GM06990 (cell line): ENCODE measurements around the gene STK40.
A peak's percentile ranks its signal among the peaks of the same experiment; 100 is the strongest.

Experiments
- DNase-seq: peaks from one replicate; pipeline ENCODE4 v3.0.0-alpha.2; 2011; ENCODE audit not compliant: insufficient read length; ENCODE audit errors: extremely low read depth
- H3K27me3 ChIP-seq: replicated peaks from 2 replicates; pipeline ENCODE4 v1.6.0; 2011; ENCODE audit warnings: low read length; ENCODE audit not compliant: control insufficient read depth, insufficient read depth
- H3K36me3 ChIP-seq: 2 replicates; pipeline ENCODE4 v1.5.1; 2011; ENCODE audit warnings: low read length; ENCODE audit not compliant: control insufficient read depth, insufficient read depth
- H3K4me3 ChIP-seq: replicated peaks from 2 replicates; pipeline ENCODE4 v1.5.1; 2011; ENCODE audit warnings: low read depth, mild to moderate bottlenecking, control low read depth, low read length
- TF ChIP-seq, protein P1 (sequence below): IDR thresholded peaks from 2 replicates; pipeline ENCODE4 v1.5.1; 2011; ENCODE audit warnings: low read length, control low read depth, mild to moderate bottlenecking, inconsistent platforms; ENCODE audit not compliant: insufficient read depth, poor library complexity, severe bottlenecking

The STK40 gene

DNA sequence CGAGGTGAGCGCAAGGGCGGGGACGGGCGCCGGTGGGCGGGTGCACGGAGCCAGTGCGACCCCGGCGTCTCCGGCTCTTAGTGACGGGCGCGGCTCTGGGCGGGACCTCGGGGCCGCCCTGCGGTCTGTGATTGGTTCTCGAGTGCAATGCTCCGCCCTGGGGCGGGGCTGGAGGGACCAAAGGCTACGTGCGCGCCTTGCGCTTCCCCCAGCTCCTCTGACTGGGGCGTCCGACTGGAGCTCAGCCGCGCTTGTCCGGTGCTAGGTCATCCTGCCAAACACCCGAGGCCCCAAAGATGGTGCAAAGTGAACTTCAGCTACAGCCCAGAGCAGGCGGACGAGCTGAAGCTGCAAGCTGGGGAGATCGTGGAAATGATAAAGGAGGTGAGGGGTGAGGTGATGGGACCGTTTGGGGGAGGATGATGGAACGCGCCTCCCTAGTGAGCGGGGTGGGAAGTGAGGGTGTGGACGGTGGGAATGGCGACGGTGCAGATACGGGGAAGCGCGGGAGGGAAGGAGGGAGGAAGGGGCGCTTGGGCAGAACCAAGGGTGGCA, 78.7 kb downstream of the STK40 start:
- DNase-seq, result peak; percentile 95
- Histone ChIP-seq H3K27me3 (no peaks in the 10 kb centered on the region), H3K4me3 (peak overlapping the region; percentile 77), H3K36me3 (peaks cover 6% of the 10 kb centered on the region)
- TF ChIP-seq, protein P1, sequence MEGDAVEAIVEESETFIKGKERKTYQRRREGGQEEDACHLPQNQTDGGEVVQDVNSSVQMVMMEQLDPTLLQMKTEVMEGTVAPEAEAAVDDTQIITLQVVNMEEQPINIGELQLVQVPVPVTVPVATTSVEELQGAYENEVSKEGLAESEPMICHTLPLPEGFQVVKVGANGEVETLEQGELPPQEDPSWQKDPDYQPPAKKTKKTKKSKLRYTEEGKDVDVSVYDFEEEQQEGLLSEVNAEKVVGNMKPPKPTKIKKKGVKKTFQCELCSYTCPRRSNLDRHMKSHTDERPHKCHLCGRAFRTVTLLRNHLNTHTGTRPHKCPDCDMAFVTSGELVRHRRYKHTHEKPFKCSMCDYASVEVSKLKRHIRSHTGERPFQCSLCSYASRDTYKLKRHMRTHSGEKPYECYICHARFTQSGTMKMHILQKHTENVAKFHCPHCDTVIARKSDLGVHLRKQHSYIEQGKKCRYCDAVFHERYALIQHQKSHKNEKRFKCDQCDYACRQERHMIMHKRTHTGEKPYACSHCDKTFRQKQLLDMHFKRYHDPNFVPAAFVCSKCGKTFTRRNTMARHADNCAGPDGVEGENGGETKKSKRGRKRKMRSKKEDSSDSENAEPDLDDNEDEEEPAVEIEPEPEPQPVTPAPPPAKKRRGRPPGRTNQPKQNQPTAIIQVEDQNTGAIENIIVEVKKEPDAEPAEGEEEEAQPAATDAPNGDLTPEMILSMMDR, result no peak

- Histone ChIP-seq H3K4me3 (peak within 1 kb of the TSS; percentile 77), H3K27me3 (no peaks in the 10 kb centered on the region), H3K36me3 (peaks cover 10% of the 10 kb centered on the region)
- DNase-seq, result no peak
- TF ChIP-seq, protein P1, result peak; percentile 23
These were observed 79.4 kb downstream of the STK40 start, which contains the start of gene SH3D21 for GRCh38 chr1:36306210-36306901. TSS of gene SH3D21 (plus strand) at chr1:36306368. CDS start at chr1:36306421, 53 bp downstream.

DNA sequence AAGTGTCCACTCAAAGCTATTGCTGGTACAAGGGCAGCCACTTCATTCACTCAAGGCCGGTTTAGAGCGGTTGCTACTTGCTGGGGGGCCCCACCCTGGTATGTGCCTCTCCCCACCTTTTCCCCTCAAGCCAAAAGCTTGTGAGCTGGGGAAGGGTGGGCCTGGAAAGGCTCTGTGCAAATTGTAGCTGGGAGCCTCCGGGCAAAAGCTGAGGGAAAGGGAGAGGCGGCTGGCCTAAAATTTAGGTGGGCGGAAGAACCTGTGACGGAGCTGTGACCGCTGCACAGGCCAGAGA, 79.9 kb downstream of the STK40 start:
- no peaks in the 10 kb centered on the region for H3K27me3 ChIP-seq
- peak overlapping the region; percentile 77; the same call in 1 of the 2 replicates for H3K4me3 ChIP-seq
- H3K36me3 ChIP-seq, result peaks cover 14% of the 10 kb centered on the region
- TF ChIP-seq, protein P1, result no peak
- no peak for DNase-seq

GRCh38 chr1:36304970-36305914, 80.5 kb downstream of the STK40 start:
- H3K36me3 ChIP-seq, result peaks cover 16% of the 10 kb centered on the region
- TF ChIP-seq, protein P1, result no peak
- H3K27me3 ChIP-seq, result no peaks in the 10 kb centered on the region
- no peak overlapping the region for H3K4me3 ChIP-seq
- DNase-seq, result no peak

GRCh38 chr1:36304521-36304920, 81.2 kb downstream of the STK40 start:
- no peak overlapping the region for H3K4me3 ChIP-seq
- peaks cover 16% of the 10 kb centered on the region for H3K36me3 ChIP-seq
- H3K27me3 ChIP-seq, result no peaks in the 10 kb centered on the region
- TF ChIP-seq, protein P1, result no peak
- no peak for DNase-seq
